Tibial nerve (tissue), 4 donors: ENCODE measurements around the gene F11R. TPM values are rescaled to one million over a fixed set of nuclear protein-coding genes. Genes with fewer than 3 reads are reported as not detected.

Experiments
- DNase-seq, 2 donors: peaks; one replicate each; pipeline ENCODE4 v3.0.0-alpha.2; 2019; ENCODE audit warnings: low spot score in 2 of 2
- H3K27ac ChIP-seq, 4 donors: fragments of 200-600 bp; sonication (generic) in 3 of 4; one replicate each; pipeline ENCODE4 v1.5.1; 2017 to 2019; ENCODE audit warnings: mild to moderate bottlenecking in 1 of 4
- H3K27me3 ChIP-seq, 2 donors: fragments of 200-600 bp; sonication (generic) in 1 of 2; one replicate each; pipeline versions ENCODE4 v1.5.1 to v1.6.0; 2017 to 2019
- H3K36me3 ChIP-seq, 3 donors: fragments of 200-600 bp; sonication (generic); one replicate each; pipeline ENCODE4 v1.5.1; 2018 to 2019
- H3K4me1 ChIP-seq, 4 donors: fragments of 200-600 bp; sonication (generic) in 3 of 4; one replicate each; pipeline ENCODE4 v1.5.1; 2017 to 2019
- H3K4me3 ChIP-seq, 4 donors: fragments of 200-600 bp; sonication (generic) in 3 of 4; one replicate each; pipeline ENCODE4 v1.5.1; 2017 to 2019; ENCODE audit warnings: mild to moderate bottlenecking in 1 of 4, moderate library complexity in 1 of 4
- H3K9me3 ChIP-seq, 4 donors: fragments of 200-600 bp; sonication (generic) in 3 of 4; one replicate each; pipeline ENCODE4 v1.5.1; 2017 to 2019
- EP300 ChIP-seq, 2 donors: sonication (generic); formaldehyde crosslinking; IDR thresholded peaks; one replicate each; pipeline ENCODE4 v1.6.1; 2017; ENCODE audit warnings: antibody characterized with exemption in 2 of 2, mild to moderate bottlenecking in 1 of 2
- POLR2A ChIP-seq, 2 donors: fragments of 450-650 bp; IDR thresholded peaks; one replicate each; pipeline ENCODE4 v1.6.1; 2017; ENCODE audit warnings: antibody characterized with exemption in 2 of 2, mild to moderate bottlenecking in 2 of 2, moderate library complexity in 2 of 2
- WGBS, 2 donors: methylation state at CpG; one replicate each; pipeline ENCODE4 v1.1.5; 2018; 5-methylcytosine and 5-hydroxymethylcytosine counted together
- total RNA-seq, 4 donors: library from RNA; depleted of rRNA; stranded (reverse); fragments of >200 nt; gene quantifications; one replicate each; pipeline ENCODE4 v1.1.0, GENCODE V29; 2016
- TF ChIP-seq, protein P1 (sequence below), 5 experiments: fragments of 200-600 bp in 3 of 5; fragments of 450-650 bp in 2 of 5; sonication (generic) in 3 of 5; IDR thresholded peaks; one replicate each; pipeline ENCODE4 v1.5.1; 2016 to 2019; ENCODE audit warnings: antibody characterized with exemption in 5 of 5, mild to moderate bottlenecking in 3 of 5, moderate library complexity in 2 of 5

The F11R gene
- total RNA-seq, 4 donors from 2014 or later, result 6.9 to 23.1 (median 14.9) TPM

- H3K27me3 ChIP-seq, result no peaks in the 10 kb centered on the region
- 53 to 67% methylated on average over 4 of the region's 4 CpGs for WGBS, 2 donors
- no peaks in the 10 kb centered on the region for H3K9me3 ChIP-seq
- no peak overlapping the region for H3K4me3 ChIP-seq
- H3K4me1 ChIP-seq, result no peaks in the 10 kb centered on the region
- no peaks in the 10 kb centered on the region for H3K36me3 ChIP-seq
- no peak overlapping the region for H3K27ac ChIP-seq
- TF ChIP-seq POLR2A (IDR thresholded peaks at IDR 0.05), result no peak
- no peak for TF ChIP-seq EP300 (IDR thresholded peaks at IDR 0.05)
- TF ChIP-seq, protein P1, sequence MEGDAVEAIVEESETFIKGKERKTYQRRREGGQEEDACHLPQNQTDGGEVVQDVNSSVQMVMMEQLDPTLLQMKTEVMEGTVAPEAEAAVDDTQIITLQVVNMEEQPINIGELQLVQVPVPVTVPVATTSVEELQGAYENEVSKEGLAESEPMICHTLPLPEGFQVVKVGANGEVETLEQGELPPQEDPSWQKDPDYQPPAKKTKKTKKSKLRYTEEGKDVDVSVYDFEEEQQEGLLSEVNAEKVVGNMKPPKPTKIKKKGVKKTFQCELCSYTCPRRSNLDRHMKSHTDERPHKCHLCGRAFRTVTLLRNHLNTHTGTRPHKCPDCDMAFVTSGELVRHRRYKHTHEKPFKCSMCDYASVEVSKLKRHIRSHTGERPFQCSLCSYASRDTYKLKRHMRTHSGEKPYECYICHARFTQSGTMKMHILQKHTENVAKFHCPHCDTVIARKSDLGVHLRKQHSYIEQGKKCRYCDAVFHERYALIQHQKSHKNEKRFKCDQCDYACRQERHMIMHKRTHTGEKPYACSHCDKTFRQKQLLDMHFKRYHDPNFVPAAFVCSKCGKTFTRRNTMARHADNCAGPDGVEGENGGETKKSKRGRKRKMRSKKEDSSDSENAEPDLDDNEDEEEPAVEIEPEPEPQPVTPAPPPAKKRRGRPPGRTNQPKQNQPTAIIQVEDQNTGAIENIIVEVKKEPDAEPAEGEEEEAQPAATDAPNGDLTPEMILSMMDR (IDR thresholded peaks at IDR 0.05), result no peak
- no peak for DNase-seq
Observed at GRCh38 chr1:160956966-160957365, 64.0 kb downstream of the F11R start.

DNA sequence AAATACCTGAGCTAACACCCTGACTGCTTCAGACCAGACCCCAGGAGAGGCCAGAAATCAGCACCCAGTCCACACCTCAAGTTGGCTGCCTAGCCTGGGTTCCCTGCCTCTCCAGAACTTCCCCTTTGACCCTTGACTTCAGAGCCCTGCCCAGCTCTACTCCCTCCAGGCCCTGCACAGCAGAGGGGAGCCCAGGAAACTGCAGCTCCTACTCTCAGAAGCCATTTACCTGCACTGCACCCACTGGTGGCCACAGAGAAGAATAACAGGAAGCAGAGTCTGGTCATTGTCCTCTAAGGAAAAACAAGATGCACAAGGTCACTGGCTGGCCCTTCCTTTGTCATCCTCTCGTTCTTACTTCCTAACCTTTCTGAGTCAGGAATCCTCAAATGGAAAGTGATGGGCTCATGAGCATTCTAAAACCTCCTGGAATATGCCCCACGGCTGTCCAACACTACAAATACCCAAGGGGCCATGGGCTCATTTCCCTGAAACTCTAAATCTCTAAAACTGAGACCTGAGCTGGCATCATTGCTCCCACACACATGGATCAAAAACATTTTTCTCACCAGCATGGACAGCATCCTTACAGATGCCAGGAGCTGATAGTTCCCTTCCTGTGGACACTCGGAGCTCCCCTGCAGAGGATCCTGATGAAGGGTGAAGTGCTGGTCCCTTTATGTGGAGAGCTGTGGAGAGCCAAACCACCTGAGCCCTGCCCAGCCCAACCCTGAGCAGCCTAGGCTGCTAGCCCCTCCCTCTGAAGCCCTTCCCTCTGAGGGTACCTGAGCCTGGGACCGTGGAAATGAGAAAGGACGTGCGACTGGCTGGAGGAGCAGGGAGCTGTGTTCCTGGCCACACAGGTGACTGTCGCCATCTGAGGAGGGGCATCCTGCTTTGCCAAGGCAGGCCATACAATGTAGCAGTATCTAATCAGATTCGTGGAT lies 66.5 kb downstream of the F11R start, which contains the start of gene ITLN2:
TSS of gene ITLN2 (minus strand) at position 652 of the 947 bp plus-strand sequence. CDS start at position 584, 68 bp downstream.
- H3K4me1 ChIP-seq, result no peaks in the 10 kb centered on the region
- H3K9me3 ChIP-seq, result no peaks in the 10 kb centered on the region
- TF ChIP-seq, protein P1 (IDR thresholded peaks at IDR 0.05), result peak in 4 of 5 experiments; percentile 20 to 32 (median 29)
- TF ChIP-seq POLR2A (IDR thresholded peaks at IDR 0.05) (no peak), EP300 (IDR thresholded peaks at IDR 0.05) (no peak)
- no peaks in the 10 kb centered on the region for H3K36me3 ChIP-seq
- WGBS, 2 donors, result 67 to 73% methylated on average over 8 of the region's 8 CpGs
- no peaks in the 10 kb centered on the region for H3K27me3 ChIP-seq
- no peak within 1 kb of the TSS for H3K4me3 ChIP-seq
- H3K27ac ChIP-seq, result no peak within 1 kb of the TSS
- no peak for DNase-seq

GRCh38 chr1:160953030-160953429 lies 67.9 kb downstream of the F11R start:
- Histone ChIP-seq H3K9me3 (no peaks in the 10 kb centered on the region), H3K27me3 (no peaks in the 10 kb centered on the region), H3K36me3 (no peaks in the 10 kb centered on the region), H3K27ac (no peak overlapping the region), H3K4me1 (no peaks in the 10 kb centered on the region), H3K4me3 (no peak overlapping the region)
- no peak for TF ChIP-seq EP300 (IDR thresholded peaks at IDR 0.05)
- TF ChIP-seq POLR2A (IDR thresholded peaks at IDR 0.05), result no peak
- TF ChIP-seq, protein P1 (IDR thresholded peaks at IDR 0.05), result no peak
- DNase-seq, result no peak
- 70 to 71% methylated on average over 3 of the region's 3 CpGs for WGBS, 2 donors

DNA sequence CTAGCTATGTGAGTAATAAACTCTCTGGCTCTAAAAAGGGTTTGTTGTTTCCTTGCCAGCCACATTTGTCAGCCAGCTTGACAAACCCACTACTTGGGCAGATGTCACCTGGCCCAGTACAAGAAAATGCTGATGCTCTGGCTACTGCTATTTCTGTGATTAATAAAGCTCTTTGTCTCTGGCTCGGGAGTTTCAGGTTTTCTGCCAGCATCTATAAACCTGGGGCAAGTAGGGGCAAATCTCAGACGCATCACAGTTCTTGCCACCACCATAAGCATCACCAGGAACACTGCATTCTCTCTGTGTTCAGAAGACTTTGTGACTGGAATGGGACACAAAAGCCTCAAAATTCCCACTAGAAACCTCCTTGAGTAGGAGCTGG lies 68.8 kb downstream of the F11R start:
- Histone ChIP-seq H3K4me1 (no peaks in the 10 kb centered on the region), H3K36me3 (no peaks in the 10 kb centered on the region), H3K9me3 (no peaks in the 10 kb centered on the region), H3K4me3 (no peak overlapping the region), H3K27me3 (no peaks in the 10 kb centered on the region), H3K27ac (no peak overlapping the region)
- no peak for TF ChIP-seq POLR2A (IDR thresholded peaks at IDR 0.05)
- no peak for TF ChIP-seq EP300 (IDR thresholded peaks at IDR 0.05)
- TF ChIP-seq, protein P1 (IDR thresholded peaks at IDR 0.05), result no peak
- no peak for DNase-seq
- 56 to 66% methylated on average over 2 of the region's 2 CpGs for WGBS, 2 donors

DNA sequence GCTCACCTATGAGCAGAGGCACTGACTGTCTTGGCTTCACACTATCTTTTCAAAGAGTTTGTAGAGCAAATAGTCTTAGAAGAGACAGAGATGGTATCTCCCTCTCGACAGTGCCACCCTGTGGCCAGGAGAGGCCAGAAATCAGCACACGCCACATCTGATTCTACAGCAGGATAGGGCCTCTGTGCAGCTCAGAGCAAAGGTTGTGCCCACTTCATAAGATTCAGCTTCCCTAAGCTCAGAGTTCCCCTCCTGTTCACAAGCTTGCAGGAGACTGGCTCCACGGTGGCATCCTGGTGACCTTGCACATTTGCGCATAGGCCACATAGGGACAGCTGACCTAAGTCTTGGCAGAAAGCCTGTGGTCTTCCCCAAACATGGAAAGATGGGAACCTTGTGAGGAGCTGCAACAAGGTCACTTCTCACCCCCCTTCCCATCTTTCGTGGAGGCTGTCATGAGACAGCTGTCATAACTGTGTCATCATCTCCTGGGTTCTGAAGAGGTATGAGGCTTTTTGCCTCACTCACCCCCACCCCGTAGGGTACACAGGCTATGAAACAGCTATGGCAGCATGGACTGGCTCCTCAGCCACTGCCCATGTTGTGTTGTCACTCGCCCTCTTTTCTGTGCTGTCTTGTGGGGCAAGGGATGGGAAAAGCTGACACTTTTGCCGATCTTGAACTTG lies 69.4 kb downstream of the F11R start:
- Histone ChIP-seq H3K27me3 (no peaks in the 10 kb centered on the region), H3K36me3 (no peaks in the 10 kb centered on the region), H3K27ac (no peak overlapping the region), H3K4me3 (no peak overlapping the region), H3K4me1 (no peaks in the 10 kb centered on the region), H3K9me3 (no peaks in the 10 kb centered on the region)
- TF ChIP-seq, protein P1 (IDR thresholded peaks at IDR 0.05), result peak in 4 of 5 experiments; percentile 33 to 56 (median 47)
- TF ChIP-seq EP300 (IDR thresholded peaks at IDR 0.05) (no peak), POLR2A (IDR thresholded peaks at IDR 0.05) (no peak)
- DNase-seq, result peak in 1 of 2 donors; percentile 47
- WGBS, 2 donors, result 50% methylated on average over 8 of the region's 8 CpGs
